GM19023 (cell line): ENCODE data around the gene SIVA1.

ENCODE experiments used
- ATAC-seq: cut with Tn5 transposase; IDR thresholded peaks from one replicate; pipeline ENCODE4 v1.9.1; 2021; ENCODE audit warnings: mild to moderate bottlenecking, moderate library complexity; ENCODE audit not compliant: unreplicated experiment

Gene SIVA1

GRCh38 chr14:104752735-104753527 lies at the start of gene SIVA1:
TSS of gene SIVA1 (plus strand) at chr14:104753147. CDS start at chr14:104753202, 55 bp downstream.
- ATAC-seq = peak; percentile 91

GRCh38 chr14:104703269-104703668 lies 49.7 kb upstream of the SIVA1 start:
- no peak for ATAC-seq

- ATAC-seq = no peak
These were observed 48.7 kb upstream of the SIVA1 start for GRCh38 chr14:104704252-104704651.

GRCh38 chr14:104705340-104706047 lies 47.5 kb upstream of the SIVA1 start:
- no peak for ATAC-seq

- no peak for ATAC-seq
These were observed 46.0 kb upstream of the SIVA1 start for GRCh38 chr14:104706733-104707607.

- ATAC-seq = no peak
These were observed 45.0 kb upstream of the SIVA1 start for GRCh38 chr14:104707608-104708595.

- no peak for ATAC-seq
These were observed 44.2 kb upstream of the SIVA1 start for GRCh38 chr14:104708606-104709268.

GRCh38 chr14:104709387-104710039 lies 43.4 kb upstream of the SIVA1 start:
- no peak for ATAC-seq

- ATAC-seq = no peak
These were observed 42.7 kb upstream of the SIVA1 start for GRCh38 chr14:104710071-104710735.

- no peak for ATAC-seq
These were observed 39.8 kb upstream of the SIVA1 start for GRCh38 chr14:104712881-104713734.

GRCh38 chr14:104714066-104714465 lies 38.9 kb upstream of the SIVA1 start:
- ATAC-seq = no peak

GRCh38 chr14:104714681-104715080 lies 38.3 kb upstream of the SIVA1 start:
- no peak for ATAC-seq

- ATAC-seq = no peak
These were observed 37.5 kb upstream of the SIVA1 start for GRCh38 chr14:104715416-104715815.

GRCh38 chr14:104715871-104716270 lies 37.1 kb upstream of the SIVA1 start:
- ATAC-seq = no peak

- ATAC-seq = no peak
These were observed 35.8 kb upstream of the SIVA1 start for GRCh38 chr14:104717137-104717536.

- no peak for ATAC-seq
These were observed 35.3 kb upstream of the SIVA1 start for GRCh38 chr14:104717646-104718045.

- ATAC-seq = no peak
These were observed 34.8 kb upstream of the SIVA1 start for GRCh38 chr14:104718147-104718546.

- ATAC-seq = no peak
These were observed 34.1 kb upstream of the SIVA1 start for GRCh38 chr14:104718871-104719270.
